Transverse colon (tissue), 4 donors: ENCODE measurements around the gene CELSR2. TPM values are rescaled to one million over a fixed set of nuclear protein-coding genes. Genes with fewer than 3 reads are reported as not detected.

ENCODE experiments used
- DNase-seq: peaks from one replicate; pipeline ENCODE4 v3.0.0-alpha.2; 2019
- H3K27ac ChIP-seq, 4 donors: fragments of 200-600 bp; sonication (generic); 2 replicates each; pipeline ENCODE4 v1.5.1; 2016 to 2018; ENCODE audit warnings: inconsistent platforms in 4 of 4
- H3K27me3 ChIP-seq: fragments of 200-600 bp; sonication (generic); 2 replicates; pipeline ENCODE4 v1.5.1; 2017; ENCODE audit warnings: inconsistent platforms
- H3K36me3 ChIP-seq, 4 donors: fragments of 200-600 bp; sonication (generic); 2 replicates each; pipeline ENCODE4 v1.5.1; 2017 to 2019; ENCODE audit warnings: inconsistent platforms in 4 of 4
- H3K4me1 ChIP-seq, 4 donors: fragments of 200-600 bp; sonication (generic); 2 replicates each; pipeline ENCODE4 v1.5.1; 2017 to 2020; ENCODE audit warnings: inconsistent platforms in 4 of 4
- H3K4me3 ChIP-seq, 4 donors: fragments of 200-600 bp; sonication (generic); 1 replicate in 1 of 4; 2 replicates in 3 of 4; pipeline versions ENCODE4 v1.5.1 to v1.6.1; 2017 to 2019; ENCODE audit warnings: inconsistent platforms in 4 of 4
- H3K9me3 ChIP-seq, 2 donors: fragments of 200-600 bp; sonication (generic); 2 replicates each; pipeline ENCODE4 v1.5.1; 2017 to 2019; ENCODE audit warnings: inconsistent platforms in 2 of 2
- CTCF ChIP-seq, 5 experiments: fragments of 200-600 bp in 3 of 5; fragments of 450-650 bp in 2 of 5; sonication (generic) in 3 of 5; IDR thresholded peaks; 1 replicate in 2 of 5; 2 replicates in 3 of 5; pipeline ENCODE4 v1.5.1; 2016 to 2017; ENCODE audit warnings: antibody characterized with exemption in 5 of 5, inconsistent platforms in 3 of 5, mild to moderate bottlenecking in 2 of 5, moderate library complexity in 1 of 5
- EP300 ChIP-seq: sonication (generic); formaldehyde crosslinking; IDR thresholded peaks from one replicate; pipeline ENCODE4 v1.6.1; 2017; ENCODE audit warnings: antibody characterized with exemption, low read depth
- POLR2A ChIP-seq: fragments of 450-650 bp; IDR thresholded peaks from one replicate; pipeline ENCODE4 v1.6.1; 2016; ENCODE audit warnings: antibody characterized with exemption, mild to moderate bottlenecking, moderate library complexity
- POLR2AphosphoS5 ChIP-seq, 3 donors: sonication (generic); formaldehyde crosslinking; IDR thresholded peaks; one replicate each; pipeline ENCODE4 v1.6.1; 2016; ENCODE audit warnings: antibody characterized with exemption in 3 of 3
- WGBS, 2 donors: methylation state at CpG; one replicate each; pipeline ENCODE4 v1.1.5; 2018; ENCODE audit warnings: low coverage in 1 of 2; 5-methylcytosine and 5-hydroxymethylcytosine counted together
- in situ Hi-C, 4 donors: fragments of 200-750 bp; cut with MboI; loops; one replicate each; pipeline versions ENCODE4 v1.15.0 to v1.15.1; 2017; ENCODE audit warnings: low sequenced_read_pairs in 3 of 4, low pct_ligation_motif_present in 1 of 4, low pct_unique_long_range_greater_than_20kb in 1 of 4
- intact Hi-C: fragments of 100-400 bp; cut with DNase I; formaldehyde crosslinking; loops from one replicate; pipeline ENCODE4 v1.15.1; 2023; ENCODE audit warnings: low total_unique reads
- total RNA-seq, 4 donors: library from RNA; depleted of rRNA; stranded (reverse); fragments of >200 nt; gene quantifications; one replicate each; pipeline ENCODE4 v1.1.0, GENCODE V29; 2016

The CELSR2 gene
- total RNA-seq, 4 donors from 2014 or later, result 1.8 to 3.7 (median 3.2) TPM

- H3K36me3 ChIP-seq, result no peaks in the 10 kb centered on the region
- H3K4me1 ChIP-seq, result no peaks in the 10 kb centered on the region
- WGBS, 2 donors, result 72% methylated on average over 9 of the region's 9 CpGs; no CpG with 5 or more reads in 1 of the 2 donors
- H3K27me3 ChIP-seq, result no peaks in the 10 kb centered on the region
- intact Hi-C loops, result no loop called here
- H3K4me3 ChIP-seq, result no peak overlapping the region
- TF ChIP-seq CTCF (IDR thresholded peaks at IDR 0.05) (no peak), POLR2A (no peak), EP300 (no peak), POLR2AphosphoS5 (IDR thresholded peaks at IDR 0.05) (no peak)
- no peaks in the 10 kb centered on the region for H3K9me3 ChIP-seq
- in situ Hi-C loops, result loop anchor here in 2 of 4 donors (5.0 to 10.0 kb wide), 2 partner anchors 138 to 270 kb away; partner anchors contain the start of gene GPR61 (in 1 of the 2)
- DNase-seq, result no peak
- H3K27ac ChIP-seq, result no peak overlapping the region
Measured at GRCh38 chr1:109264379-109264755, 15.0 kb downstream of the CELSR2 start.

DNA sequence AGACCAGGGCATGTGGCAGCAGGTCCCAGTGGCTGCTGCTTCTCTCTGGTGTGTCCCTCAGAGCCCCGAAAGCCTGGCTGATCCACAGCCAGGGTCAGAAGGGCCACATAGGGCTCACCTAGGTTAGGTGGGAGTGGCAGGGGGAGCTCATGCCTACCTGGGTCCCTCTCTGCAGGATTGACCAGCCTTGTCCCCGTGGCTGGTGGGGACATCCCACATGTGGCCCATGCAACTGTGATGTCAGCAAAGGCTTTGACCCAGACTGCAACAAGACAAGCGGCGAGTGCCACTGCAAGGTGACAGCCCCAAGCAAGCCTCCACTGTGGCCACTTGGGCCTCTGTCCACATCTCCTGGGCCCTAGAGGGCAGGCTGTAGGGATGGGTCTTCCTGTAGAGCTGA is 15.7 kb downstream of the CELSR2 start:
- H3K4me1 ChIP-seq, result no peaks in the 10 kb centered on the region
- no peaks in the 10 kb centered on the region for H3K9me3 ChIP-seq
- no peaks in the 10 kb centered on the region for H3K36me3 ChIP-seq
- no peaks in the 10 kb centered on the region for H3K27me3 ChIP-seq
- intact Hi-C loops, result loop anchor here (5.0 kb wide), 1 partner anchor 137 kb away; no protein-coding TSS in a partner anchor
- no peak overlapping the region for H3K27ac ChIP-seq
- in situ Hi-C loops, result loop anchor here in 2 of 4 donors (5.0 to 10.0 kb wide), 2 partner anchors 267 to 270 kb away; partner anchors contain the start of gene GPR61 (in 1 of the 2)
- DNase-seq, result no peak
- 80% methylated on average over 4 of the region's 4 CpGs; no CpG with 5 or more reads in 1 of the 2 donors for WGBS, 2 donors
- H3K4me3 ChIP-seq, result no peak overlapping the region
- TF ChIP-seq CTCF (IDR thresholded peaks at IDR 0.05), result no peak

GRCh38 chr1:109265741-109266330 is 16.5 kb downstream of the CELSR2 start:
- Histone ChIP-seq H3K27ac (no peak overlapping the region), H3K27me3 (no peaks in the 10 kb centered on the region), H3K4me3 (no peak overlapping the region), H3K9me3 (no peaks in the 10 kb centered on the region), H3K36me3 (no peaks in the 10 kb centered on the region), H3K4me1 (no peaks in the 10 kb centered on the region)
- no peak for DNase-seq
- in situ Hi-C loops, result loop anchor here in 2 of 4 donors (5.0 to 10.0 kb wide), 2 partner anchors 266 to 269 kb away; partner anchors contain the start of gene GPR61 (in 1 of the 2)
- WGBS, 2 donors, result 92% methylated on average over 12 of the region's 13 CpGs; no CpG with 5 or more reads in 1 of the 2 donors
- TF ChIP-seq POLR2AphosphoS5 (IDR thresholded peaks at IDR 0.05) (no peak), CTCF (IDR thresholded peaks at IDR 0.05) (no peak), EP300 (no peak), POLR2A (no peak)
- intact Hi-C loops, result loop anchor here (5.0 kb wide), 1 partner anchor 136 kb away; no protein-coding TSS in a partner anchor

- WGBS, 2 donors, result 80% methylated on average over 11 of the region's 11 CpGs; no CpG with 5 or more reads in 1 of the 2 donors
- no peak overlapping the region for H3K27ac ChIP-seq
- H3K9me3 ChIP-seq, result no peaks in the 10 kb centered on the region
- H3K4me1 ChIP-seq, result no peaks in the 10 kb centered on the region
- peak; percentile 3 for DNase-seq
- no peaks in the 10 kb centered on the region for H3K27me3 ChIP-seq
- intact Hi-C loops, result loop anchor here (5.0 kb wide), 1 partner anchor 135 kb away; no protein-coding TSS in a partner anchor
- no peaks in the 10 kb centered on the region for H3K36me3 ChIP-seq
- H3K4me3 ChIP-seq, result no peak overlapping the region
- in situ Hi-C loops, result loop anchor here in 2 of 4 donors (5.0 to 10.0 kb wide), 2 partner anchors 265 to 268 kb away; partner anchors contain the start of gene GPR61 (in 1 of the 2)
- TF ChIP-seq POLR2AphosphoS5 (IDR thresholded peaks at IDR 0.05), result no peak
- TF ChIP-seq POLR2A, result no peak
- TF ChIP-seq CTCF (IDR thresholded peaks at IDR 0.05), result no peak
- no peak for TF ChIP-seq EP300
Measured at GRCh38 chr1:109266965-109267364, 17.6 kb downstream of the CELSR2 start.
